Mesothelial cell of epicardium (in vitro differentiated cells): ENCODE data around the gene MMP17. TPM values are rescaled to one million over a fixed set of nuclear protein-coding genes. Genes with fewer than 3 reads are reported as not detected.

Experiments
- DNase-seq, 2 experiments: peaks; one replicate each; pipeline ENCODE4 v3.0.0; 2021; ENCODE audit warnings: low spot score in 2 of 2; ENCODE audit not compliant: unreplicated experiment in 2 of 2
- H3K27ac Mint-ChIP-seq: 2 replicates; pipeline ENCODE4 v1.8.0; 2021; ENCODE audit warnings: mixed read lengths
- H3K27me3 Mint-ChIP-seq: 2 replicates; pipeline ENCODE4 v1.8.0; 2021; ENCODE audit warnings: low read depth, mixed read lengths
- H3K36me3 Mint-ChIP-seq: 2 replicates; pipeline ENCODE4 v1.8.0; 2021; ENCODE audit warnings: mixed read lengths
- H3K4me1 Mint-ChIP-seq: 2 replicates; pipeline ENCODE4 v1.8.0; 2021; ENCODE audit warnings: mixed read lengths
- H3K4me3 Mint-ChIP-seq: 2 replicates; pipeline ENCODE4 v1.8.0; 2021; ENCODE audit warnings: mild to moderate bottlenecking, moderate library complexity, mixed read lengths
- H3K9me3 Mint-ChIP-seq: 2 replicates; pipeline ENCODE4 v1.8.0; 2021; ENCODE audit warnings: mixed read lengths
- CTCF ChIP-seq: fragments of 200-600 bp; sonication (generic); IDR thresholded peaks from one replicate; pipeline ENCODE4 v1.5.0; 2021; ENCODE audit warnings: antibody characterized with exemption; ENCODE audit not compliant: unreplicated experiment
- total RNA-seq: library from RNA; stranded (reverse); gene quantifications from 3 replicates; pipeline ENCODE4 v1.2.1, GENCODE V29; 2021

MMP17 gene
- total RNA-seq, 1 donor from 2014 or later = 1.8 TPM

- Mint-ChIP-seq H3K4me3 (no peak overlapping the region), H3K4me1 (no peaks in the 10 kb centered on the region), H3K36me3 (no peaks in the 10 kb centered on the region), H3K27me3 (no peaks in the 10 kb centered on the region), H3K27ac (no peak overlapping the region), H3K9me3 (no peaks in the 10 kb centered on the region)
- no peak for TF ChIP-seq CTCF
- no peak for DNase-seq
Measured at GRCh38 chr12:131842169-131842568, 14.0 kb downstream of the MMP17 start.

- TF ChIP-seq CTCF = no peak
- DNase-seq = no peak
- Mint-ChIP-seq H3K27ac (no peak overlapping the region), H3K4me3 (no peak overlapping the region), H3K27me3 (no peaks in the 10 kb centered on the region), H3K4me1 (no peaks in the 10 kb centered on the region), H3K9me3 (no peaks in the 10 kb centered on the region), H3K36me3 (no peaks in the 10 kb centered on the region)
Measured at GRCh38 chr12:131843527-131843926, 15.3 kb downstream of the MMP17 start.

- Mint-ChIP-seq H3K4me1 (no peaks in the 10 kb centered on the region), H3K36me3 (no peaks in the 10 kb centered on the region), H3K27me3 (no peaks in the 10 kb centered on the region)
Measured at GRCh38 chr12:131844140-131844539, 15.9 kb downstream of the MMP17 start.

GRCh38 chr12:131844656-131845055 lies 16.5 kb downstream of the MMP17 start:
- no peak for DNase-seq
- Mint-ChIP-seq H3K27ac (no peak overlapping the region), H3K9me3 (no peaks in the 10 kb centered on the region), H3K4me3 (no peak overlapping the region), H3K4me1 (no peaks in the 10 kb centered on the region), H3K36me3 (no peaks in the 10 kb centered on the region), H3K27me3 (no peaks in the 10 kb centered on the region)
- no peak for TF ChIP-seq CTCF

More at GRCh38 chr12:131844140-131844539, 15.9 kb downstream of the MMP17 start:
- H3K27ac Mint-ChIP-seq = no peak overlapping the region
- DNase-seq = no peak
- no peak overlapping the region for H3K4me3 Mint-ChIP-seq
- TF ChIP-seq CTCF = no peak
- no peaks in the 10 kb centered on the region for H3K9me3 Mint-ChIP-seq

- Mint-ChIP-seq H3K36me3 (no peaks in the 10 kb centered on the region), H3K4me1 (no peaks in the 10 kb centered on the region), H3K27ac (no peak overlapping the region), H3K4me3 (no peak overlapping the region), H3K9me3 (no peaks in the 10 kb centered on the region), H3K27me3 (no peaks in the 10 kb centered on the region)
- TF ChIP-seq CTCF = no peak
- no peak for DNase-seq
Measured at GRCh38 chr12:131845121-131845520, 16.9 kb downstream of the MMP17 start.

- Mint-ChIP-seq H3K4me3 (no peak overlapping the region), H3K27me3 (no peaks in the 10 kb centered on the region), H3K36me3 (no peaks in the 10 kb centered on the region), H3K27ac (no peak overlapping the region), H3K9me3 (no peaks in the 10 kb centered on the region), H3K4me1 (no peaks in the 10 kb centered on the region)
- no peak for DNase-seq
- no peak for TF ChIP-seq CTCF
Measured at GRCh38 chr12:131847456-131847855, 19.3 kb downstream of the MMP17 start.
